HS-27A (cell line): ENCODE data around the gene GLI2.

Experiments
- DNase-seq: peaks from one replicate; pipeline ENCODE4 v3.0.0-alpha.2; 2012; ENCODE audit warnings: low read depth, missing footprints

Gene GLI2

DNA sequence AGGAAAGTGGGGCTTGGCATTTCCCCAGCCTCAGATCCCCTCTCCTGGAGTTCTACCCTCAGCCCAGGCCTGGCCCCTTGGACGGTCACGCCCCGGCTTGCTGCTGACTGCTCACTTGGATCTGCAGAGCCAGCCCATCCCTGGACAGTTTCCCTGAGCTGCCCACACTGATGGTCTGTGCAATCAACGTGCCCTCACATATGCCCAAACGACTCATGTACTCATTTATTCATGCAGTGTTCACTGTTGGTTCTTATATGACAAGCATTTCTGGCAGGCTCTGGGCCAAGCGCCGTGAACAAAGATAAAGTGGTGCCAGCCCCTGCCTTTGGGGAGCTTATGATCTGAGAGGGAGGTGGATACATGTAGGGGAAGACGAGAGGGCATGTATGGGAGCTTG, 20.3 kb upstream of the GLI2 start:
- DNase-seq = no peak

DNA sequence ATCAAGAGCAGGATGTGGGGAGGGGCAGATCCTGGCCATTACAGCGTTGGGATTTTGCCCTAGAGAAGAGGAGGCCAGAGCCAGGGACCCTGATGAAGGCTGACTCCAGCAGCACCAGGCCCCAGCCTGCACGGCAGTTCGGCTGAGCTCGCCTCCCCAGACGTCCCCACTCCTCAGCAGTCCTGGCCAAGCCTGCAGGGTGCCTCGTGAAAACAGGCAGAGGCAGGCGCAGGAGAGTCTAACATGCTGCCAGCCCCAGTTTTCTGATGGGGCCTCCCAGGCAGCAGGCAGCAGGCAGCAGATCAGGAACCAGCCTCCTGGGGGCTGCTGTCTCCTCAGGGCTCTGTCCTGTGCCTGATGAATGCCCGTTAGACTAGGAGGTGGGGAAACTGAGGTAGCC, 19.7 kb upstream of the GLI2 start:
- no peak for DNase-seq

DNA sequence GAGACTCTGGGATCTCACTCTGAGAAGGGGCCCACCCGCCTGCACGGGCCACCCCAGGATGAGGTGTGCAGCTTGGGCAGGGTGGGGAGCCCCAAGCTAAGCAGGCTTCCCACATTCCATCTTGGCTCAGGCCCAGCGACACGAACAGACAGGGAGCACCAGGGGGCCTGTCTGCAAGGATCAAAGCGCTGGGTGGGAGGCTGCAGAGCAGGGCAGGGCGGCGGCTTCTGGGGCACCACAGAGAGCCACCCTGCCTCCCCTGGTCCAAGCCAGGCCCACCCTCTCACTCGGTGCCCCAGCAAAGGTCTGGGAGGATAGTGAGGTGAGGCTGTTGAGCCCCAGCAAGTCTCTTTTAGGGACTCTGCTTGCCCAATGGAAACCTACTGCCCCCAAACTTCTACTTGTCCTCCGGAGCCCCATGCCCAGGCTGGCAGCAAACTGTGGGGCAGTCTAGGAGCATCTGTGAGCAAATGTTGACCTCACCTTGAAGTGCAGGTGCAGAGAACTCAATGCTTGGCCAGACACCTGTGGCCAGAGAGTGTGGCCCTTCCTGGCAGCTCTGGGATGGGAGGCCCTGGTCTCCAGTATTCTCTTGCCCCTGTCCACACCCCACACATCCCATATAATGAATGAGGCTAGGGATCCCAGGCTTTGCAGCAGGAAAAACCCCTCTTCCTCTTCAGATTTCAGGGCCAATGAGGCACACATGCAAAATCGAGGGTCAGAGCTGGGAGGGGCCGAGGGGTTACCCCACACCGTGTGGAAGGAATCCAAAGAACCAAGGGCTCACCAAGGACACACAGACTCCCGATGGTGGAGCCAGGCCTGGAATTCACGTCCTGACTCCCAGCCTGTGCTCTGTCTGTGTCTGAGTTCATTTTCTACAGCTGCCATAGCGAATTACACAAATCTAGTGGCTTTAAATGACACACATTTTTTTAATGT, 18.8 kb upstream of the GLI2 start:
- no peak for DNase-seq

DNA sequence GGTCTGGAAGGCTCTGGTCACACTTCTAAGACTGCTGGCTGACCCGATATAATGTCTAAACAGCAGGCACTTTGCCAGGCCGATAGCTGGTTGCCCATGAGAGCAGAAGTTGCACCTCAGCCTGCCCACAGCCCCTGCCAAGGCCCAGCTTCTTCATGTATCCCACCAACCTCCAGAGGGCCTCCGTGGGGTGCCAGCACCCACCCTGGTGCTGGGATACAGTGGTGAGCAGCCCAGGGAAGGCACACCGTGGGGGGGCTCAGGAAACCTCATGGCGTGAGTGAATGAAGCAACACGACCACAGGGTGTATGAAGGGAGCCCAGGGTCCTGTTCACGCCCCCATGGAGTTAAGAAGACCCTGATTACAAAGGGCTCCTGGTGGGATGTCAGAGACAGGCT, 16.2 kb upstream of the GLI2 start:
- DNase-seq = no peak

DNA sequence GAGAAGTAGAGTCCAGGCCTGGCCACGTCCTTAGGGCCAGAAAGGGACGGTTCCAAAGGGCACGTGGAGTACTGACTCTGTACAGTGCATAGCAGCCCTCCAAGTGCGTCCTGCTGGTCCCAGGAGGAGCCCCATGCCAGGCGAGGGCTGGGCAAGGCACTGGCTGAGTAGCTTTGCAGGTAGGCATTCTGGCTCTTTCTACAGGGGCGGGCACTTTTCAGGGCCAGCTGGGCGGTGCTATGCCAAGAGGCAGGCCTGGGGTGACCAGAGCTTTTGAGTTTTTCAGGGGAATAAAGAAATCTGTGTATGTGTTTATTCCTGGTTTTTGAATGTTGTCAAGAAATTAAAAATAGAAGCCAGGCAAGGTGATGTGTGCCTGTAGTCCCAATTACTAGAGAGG, 15.4 kb upstream of the GLI2 start:
- DNase-seq = no peak

DNA sequence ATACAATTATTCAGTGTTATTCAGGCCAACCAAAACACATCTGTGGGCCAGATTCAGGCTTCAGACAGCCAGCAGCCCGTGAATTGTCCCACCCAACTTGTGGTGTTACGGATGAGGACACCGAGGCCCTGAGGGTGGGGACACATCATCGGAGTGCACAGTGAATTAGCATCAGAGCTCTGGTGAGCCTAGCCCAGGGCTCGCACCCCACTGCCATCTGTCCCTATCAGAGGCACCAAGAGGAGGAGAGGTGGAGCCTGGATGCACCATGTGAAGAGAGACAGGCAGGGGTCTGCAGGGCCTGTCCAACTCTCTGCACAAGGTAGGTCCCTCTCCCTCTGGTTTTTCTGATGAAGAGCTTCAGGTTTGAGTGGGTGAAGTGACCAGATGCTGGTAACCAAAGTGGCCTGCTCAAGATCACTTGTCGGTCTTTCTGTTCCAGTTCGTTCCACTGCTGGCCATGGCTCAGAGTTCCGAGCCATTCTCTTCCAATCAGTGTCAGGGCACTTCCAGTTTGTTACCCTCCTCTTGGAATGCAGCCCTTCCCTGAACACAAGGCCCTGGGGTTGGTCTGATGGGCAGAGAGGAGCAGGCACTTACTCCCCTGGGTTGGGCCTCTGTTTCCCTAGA, 14.8 kb upstream of the GLI2 start:
- DNase-seq = no peak

DNA sequence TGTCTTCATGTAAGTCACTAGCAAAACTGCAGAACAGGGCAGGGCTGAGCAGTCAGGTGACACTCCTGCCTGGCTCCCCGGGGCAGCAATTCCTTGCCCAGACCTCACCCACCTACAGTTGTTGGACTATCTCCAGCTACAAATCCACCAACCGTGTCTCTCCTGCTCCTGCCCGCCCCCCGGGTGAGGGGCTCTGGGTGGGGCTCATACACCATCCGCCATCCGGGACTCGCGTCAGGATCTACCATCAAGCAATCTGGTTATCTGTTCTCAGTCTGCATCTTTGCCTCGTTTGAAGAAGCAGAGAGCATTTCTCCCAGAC, 13.5 kb upstream of the GLI2 start:
- no peak for DNase-seq

DNA sequence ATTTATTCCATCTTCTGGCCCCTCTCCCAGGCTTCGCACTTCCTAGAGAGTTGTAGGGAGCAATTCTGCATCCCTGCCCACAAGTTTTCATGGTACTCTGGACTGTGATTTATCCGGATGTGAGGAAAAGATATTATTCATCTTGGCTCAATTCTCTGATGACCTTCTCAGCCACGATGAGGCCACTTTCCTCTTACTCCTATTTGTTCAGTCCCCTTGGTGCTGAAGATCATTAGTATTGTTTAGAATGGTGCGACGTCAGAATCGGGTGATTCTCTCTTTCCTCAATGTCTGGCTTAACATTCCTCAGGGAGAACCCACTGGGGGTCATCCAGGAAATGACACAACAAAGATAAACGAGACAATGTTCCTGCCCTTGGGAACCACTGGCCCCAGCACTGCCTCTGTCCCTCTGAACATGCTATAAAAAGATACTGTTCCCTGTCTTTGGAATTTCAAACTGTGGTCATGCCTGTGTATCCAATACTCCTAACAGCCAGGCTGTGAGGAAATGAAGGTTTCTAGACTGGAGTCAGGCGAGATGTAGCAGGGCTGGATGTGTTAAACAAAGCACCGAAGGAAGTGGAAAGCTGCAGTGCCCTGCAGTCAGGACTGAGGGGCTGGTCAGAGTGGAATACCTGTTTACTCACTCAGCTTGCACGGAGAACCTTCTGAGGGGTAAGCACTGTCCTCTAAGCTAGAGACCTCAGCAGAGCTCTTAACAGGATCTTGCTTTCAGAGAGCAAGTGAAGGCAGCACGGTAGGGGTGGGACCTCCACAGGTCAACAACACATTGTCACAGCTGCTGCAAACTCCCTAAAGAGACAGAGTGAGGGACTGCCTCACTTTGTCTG, 12.9 kb upstream of the GLI2 start:
- no peak for DNase-seq

DNA sequence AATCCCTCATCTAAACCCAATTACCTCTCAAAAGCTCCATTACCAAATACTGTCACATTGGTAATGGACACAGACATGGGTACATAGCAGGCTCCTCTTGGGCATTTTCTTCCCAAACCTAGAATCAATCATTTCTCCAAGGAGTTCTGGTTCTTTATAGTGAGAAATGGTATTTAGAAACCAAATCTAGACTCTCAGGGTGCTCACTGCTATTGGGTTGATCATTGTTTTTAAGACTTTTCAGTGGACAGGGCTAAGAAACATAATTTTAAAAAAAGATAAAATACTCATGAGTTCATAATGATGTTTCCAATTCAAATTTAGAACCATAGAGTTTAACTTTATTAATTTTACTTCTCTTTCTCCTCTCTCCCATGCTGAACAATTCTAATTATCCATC, 9.4 kb upstream of the GLI2 start:
- DNase-seq = no peak

DNA sequence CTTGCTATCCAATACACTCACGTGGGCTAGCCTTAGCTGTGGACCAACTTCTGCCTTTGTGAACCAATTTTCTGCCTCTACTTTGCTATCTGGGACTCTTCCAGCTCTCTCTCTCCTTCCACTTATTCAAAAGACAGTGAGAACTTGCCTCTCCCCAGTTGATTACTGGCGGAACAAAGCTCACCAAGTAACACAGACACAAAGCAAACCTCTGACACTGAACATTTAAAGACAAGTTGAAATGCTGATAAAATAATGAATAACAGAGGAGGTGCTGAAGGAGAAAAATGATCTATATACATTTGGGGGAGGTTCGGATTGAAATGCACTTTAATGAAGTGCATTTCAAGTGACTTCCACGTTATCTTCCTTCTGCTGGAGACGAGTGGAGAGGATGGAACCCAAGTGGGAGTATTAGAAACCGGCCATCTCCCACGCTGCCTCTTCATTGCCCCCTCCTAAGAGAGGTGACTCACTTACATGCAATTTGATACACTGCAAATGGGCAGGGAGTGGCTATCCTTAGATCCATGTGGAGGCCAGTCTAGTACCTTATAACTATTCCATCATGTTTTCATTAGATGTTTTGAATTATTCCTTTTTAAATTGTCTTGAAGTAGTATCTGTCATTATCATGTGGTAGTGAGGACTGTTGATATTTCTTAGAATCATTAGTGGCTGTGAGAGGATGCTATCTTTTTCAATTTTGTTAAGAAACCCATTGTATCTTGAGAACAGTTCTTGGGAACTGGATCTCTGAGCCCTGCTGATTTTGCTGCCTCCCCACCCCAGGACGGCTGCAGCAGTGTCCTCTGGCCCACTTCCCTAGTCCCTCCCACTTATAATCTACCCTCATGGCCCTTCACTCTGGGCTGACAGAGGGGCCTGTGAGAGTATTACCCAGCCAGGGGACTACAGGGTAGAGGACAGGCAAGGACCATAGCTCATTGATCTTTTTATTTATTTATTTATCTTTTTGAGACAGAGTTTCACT, 6.0 kb upstream of the GLI2 start:
- DNase-seq = peak; percentile 71

DNA sequence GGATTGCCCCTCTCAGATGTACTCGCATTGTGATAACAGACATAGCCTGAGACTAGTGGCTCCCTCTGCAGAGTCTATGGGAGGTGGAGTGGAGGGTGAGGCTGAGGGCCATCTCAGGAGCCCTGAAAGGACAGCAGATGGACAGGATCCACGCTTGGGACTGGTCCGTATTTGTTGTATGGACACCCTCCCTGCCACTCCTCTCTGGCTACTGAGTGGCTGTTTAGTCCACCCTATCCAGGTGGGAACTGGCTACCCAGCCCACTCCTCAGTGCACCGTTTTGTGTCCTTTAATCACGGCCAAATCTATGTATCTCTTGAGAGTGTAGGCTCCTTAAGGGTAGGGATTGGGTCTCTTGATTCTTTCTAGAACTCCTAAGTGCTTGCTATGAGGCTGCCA, 4.5 kb upstream of the GLI2 start:
- no peak for DNase-seq

DNA sequence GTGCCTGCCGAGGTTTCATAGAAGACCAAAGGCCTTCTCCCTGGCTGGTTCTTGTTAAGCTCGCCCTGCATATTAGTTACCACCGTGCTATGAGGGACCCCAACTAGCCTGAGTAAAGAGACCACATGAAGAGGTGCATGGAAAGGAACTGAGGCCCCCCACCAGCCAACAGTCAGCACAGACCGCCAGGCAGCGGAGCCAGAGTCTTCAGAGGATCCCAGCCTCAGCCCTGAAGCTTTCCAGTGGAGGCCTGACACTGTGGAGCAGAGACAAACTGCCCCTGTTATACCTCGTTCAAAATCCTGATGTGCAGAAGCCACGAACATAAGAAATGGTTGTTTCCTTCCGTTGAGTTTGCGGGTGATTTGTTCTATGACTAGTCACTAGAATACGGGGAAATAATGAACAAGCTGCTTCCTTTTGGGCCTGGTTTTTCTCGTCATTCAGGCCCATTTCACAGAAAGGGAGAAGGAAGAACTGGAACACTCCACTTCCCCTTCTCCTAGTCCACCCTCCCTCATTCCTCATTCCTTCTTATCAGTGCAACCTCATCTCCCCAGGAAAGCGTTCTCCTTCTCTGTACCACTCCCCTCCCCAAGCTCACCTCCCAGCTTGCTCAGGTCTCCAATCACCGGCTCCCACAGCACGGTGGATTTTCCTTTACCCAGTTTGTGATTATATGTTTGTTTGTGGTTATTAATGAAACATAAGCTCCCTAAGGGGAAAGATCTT, 3.0 kb upstream of the GLI2 start:
- no peak for DNase-seq

DNA sequence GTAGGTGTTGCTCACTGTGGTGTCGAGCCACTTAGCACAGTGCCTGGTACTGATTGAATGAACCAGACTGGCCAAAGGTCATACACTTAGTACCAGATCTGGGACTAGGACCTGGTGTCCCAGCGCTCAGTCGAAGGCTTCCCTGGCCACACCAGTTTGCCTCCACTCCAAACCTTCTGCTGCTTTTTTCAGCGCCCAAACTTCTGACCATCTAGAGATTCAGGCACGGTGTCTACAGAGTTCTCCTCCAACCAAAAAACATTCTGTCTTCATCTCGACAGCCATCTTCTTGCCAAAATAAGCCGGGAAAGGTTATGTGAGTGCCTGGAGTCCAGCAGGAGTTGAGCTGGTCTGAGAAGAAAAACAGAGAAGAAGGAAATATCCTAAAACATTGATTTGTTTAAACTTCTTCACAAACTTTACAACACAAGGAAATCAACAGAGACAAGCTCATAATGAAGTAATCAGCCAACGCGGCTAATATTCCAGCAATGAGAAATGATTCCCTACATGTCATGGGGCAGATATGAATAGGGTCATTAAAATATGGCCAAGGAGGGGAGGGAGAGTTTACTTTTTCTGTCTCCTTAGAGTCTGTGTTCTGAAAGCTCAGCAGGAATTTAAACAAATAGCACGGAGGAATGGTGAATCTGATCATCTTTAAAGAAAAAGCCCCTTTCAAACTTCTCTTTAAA, 2.3 kb upstream of the GLI2 start:
- DNase-seq = no peak

DNA sequence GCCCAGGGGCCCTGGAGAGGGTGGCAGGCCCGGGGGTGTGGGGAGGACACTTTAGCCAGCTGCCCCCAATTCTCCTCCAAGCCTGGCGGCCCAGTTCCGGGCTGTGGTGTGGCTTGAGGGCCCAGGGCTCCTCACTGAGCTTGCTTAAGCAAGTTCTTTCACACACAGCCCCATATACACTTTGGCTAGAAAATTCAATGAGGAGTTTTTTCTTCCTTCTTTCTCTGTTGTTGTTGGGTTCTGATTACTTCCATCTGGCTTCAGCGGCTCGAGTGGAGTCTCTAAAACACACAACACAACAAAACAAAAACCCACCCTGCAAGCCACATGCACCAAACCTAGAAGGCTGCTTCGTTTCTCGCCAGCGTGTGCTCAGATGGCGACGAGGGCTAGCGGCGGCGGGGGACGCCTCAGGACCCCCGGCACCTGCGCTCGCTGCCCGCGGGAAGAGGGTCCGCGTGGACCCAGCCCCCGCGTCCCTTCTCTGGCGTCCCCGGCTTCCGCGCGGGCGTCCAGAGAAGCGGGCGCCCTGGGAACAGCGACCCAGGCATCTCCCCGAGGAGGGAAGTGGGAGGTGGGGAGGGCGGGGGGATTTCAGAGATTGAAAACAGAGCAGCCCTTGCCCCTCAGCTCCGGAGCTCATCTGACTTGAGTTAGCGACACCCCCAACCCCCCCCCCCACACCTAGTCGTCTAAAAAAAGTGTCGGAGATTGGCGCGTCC, 577 bp upstream of the GLI2 start:
- DNase-seq = no peak

DNA sequence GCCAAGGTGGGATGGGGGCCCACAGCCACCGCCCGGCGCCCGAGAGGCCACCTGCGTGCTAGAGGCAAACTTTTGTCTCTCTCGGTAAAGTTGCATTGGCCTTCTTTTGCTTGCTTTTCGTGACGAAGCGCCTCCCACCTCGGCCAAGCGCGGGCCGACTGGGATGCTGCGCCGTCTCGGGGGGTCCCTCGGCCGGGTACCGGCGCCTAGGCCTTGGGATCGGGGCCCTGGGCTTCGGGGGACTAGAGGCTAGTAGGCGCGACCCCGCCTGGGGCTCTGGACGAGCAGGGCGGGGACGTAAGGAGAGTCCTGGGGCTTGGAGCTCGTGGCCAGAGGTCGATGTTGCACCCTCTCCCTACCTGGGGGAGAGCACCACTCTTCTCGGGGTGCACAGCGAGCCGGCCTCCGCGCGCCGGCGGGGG, 545 bp downstream of the GLI2 start:
- no peak for DNase-seq

DNA sequence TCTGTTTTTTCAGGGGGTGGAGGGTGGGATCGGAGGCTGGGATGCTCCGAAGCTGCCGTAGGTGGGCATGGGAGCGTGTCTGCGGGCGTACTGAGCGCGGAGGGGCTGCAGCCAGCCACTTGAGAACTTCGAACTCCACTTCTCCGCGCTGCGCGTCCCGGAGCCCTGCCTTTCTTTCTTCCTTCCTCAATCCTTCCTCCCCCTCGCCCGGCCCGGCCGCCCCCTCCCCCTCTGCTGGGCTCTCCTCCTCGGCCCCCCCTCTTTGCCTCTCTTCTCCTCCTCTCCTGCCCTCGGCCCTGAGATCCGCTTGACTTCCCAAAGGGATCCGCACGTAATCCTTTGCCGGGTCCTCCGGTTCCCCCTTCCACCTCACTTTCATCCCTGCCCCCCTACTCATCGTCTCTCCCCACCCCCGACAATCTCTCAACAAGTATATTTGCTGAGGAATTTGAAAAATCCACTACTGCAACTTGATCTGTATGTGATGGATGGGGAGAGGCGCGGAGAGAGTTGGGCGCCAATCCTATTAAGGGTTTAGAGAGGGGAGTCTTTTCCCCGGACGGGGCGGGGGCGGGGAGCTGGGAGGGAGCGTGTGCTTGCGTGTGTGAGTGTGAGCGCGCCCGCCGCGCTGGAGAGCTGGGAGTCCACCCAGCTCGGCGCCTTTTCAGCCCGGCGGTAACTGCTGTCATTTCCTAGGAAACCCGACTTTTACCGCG, 1.1 kb downstream of the GLI2 start:
- DNase-seq = peak; percentile 96

DNA sequence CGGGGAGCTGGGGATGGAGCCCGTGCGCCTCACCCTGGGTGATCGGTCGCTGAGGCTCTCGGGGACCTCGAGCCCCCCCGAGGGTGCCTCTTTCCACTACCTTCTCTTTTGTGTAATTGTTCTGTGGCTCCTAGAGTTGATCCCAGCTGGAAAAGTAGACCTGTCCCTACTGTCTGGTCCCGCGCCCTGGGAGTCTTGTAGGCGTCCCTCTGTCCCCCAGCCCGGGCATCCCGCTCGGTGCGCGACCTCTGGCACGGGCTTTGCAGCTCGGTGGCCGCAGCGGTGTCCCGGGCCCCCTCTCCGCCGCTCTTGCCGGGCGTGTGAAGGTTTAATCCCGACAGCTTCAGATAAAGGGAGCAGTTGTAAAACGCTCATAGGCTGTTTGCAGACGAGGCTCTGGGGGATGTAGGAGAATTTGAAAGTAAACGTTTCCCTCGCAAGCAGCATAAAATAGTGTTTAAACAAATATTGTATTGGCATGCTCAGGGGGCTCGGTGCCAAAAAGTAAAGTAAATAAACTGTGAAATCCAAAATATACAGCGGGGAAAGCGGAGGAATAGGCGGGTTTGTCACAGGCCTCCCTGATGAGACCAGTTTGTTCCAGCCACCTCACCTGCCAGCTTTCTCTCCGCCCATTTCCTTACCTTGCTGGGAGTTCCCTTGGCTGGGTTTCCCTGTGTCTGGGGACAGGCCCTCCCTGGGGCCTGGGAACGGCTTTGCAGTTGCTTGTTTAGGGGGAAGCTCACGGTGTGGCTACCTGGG, 1.9 kb downstream of the GLI2 start:
- DNase-seq = no peak

DNA sequence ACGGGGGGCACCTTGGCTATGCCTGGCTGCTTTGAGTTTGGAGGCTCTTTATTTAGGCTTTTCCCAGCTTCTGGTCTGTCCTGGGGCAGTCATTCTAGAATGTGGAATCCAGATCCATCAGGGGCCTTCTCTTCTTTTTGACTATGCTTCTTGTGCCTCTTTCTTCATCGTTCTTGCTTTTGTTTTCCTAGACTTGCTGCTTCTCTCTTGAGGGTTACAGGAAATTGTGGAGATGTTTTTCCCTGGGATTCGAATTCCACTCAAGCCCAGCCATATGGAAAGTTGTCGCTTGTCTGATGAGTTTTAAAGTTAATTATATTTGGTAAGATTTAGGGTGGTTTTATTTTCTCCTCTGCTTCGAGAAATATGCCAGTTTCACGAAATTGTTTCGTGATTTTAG, 2.4 kb downstream of the GLI2 start:
- no peak for DNase-seq
